K562 (cell line): ENCODE results near the gene NPR3. TPM values are rescaled to one million over a fixed set of nuclear protein-coding genes. Genes with fewer than 3 reads are reported as not detected.

Source experiments
- ATAC-seq: fragments of 200-7000 bp; cut with Tn5 transposase; 3 replicates; pipeline ENCODE4 v1.9.1; 2020; ENCODE audit warnings: moderate library complexity
- BruUV-seq: library from RNA; stranded (reverse); fragments of 400-500 nt; replicated peaks from 2 replicates; lab custom pipeline; 2021; lab: Mats Ljungman, UMichigan
- CTCF ChIA-PET: fragments of 300-600 bp; formaldehyde crosslinking; extraction: SDS; loops from one replicate; lab custom pipeline; 2021; ENCODE audit warnings: low intra/inter-chr PET ratio; lab: Yijun Ruan, JAX
- POLR2A ChIA-PET: fragments of 300-600, 350-650 bp; sonication (Branson Sonifier 250); formaldehyde crosslinking; extraction: SDS; loops from one replicate; lab custom pipeline; 2021; ENCODE audit warnings: antibody characterized with exemption, inconsistent platforms; lab: Yijun Ruan, JAX
- DNase-seq, 4 experiments: peaks; one replicate each; pipeline versions ENCODE4 v3.0.0 to v3.0.0-alpha.2; 2011 to 2018; ENCODE audit warnings: low spot score in 3 of 4, mixed read lengths in 3 of 4; ENCODE audit errors: extremely low read depth in 1 of 4
- FAIRE-seq: peaks from 2 replicates; lab custom pipeline; 2011; peaks lifted over from hg19 to GRCh38; lab: Jason Lieb, UNC
- H2AFZ ChIP-seq: 2 replicates; pipeline ENCODE4 v1.6.0; 2011; ENCODE audit warnings: low read depth, low read length, control low read depth, inconsistent platforms
- H3K27ac ChIP-seq: fragments of 200-600 bp; 3 replicates; pipeline ENCODE4 v1.8.0; 2011; ENCODE audit warnings: low read depth, mild to moderate bottlenecking, control low read depth, inconsistent platforms, low read length, moderate library complexity, mixed read lengths; ENCODE audit errors: extremely low read depth
- H3K27me3 ChIP-seq, 2 experiments: fragments of 300-600 bp in 1 of 2; 2 replicates in 1 of 2; 3 replicates in 1 of 2; pipeline versions ENCODE4 v1.6.0 to v1.8.0; 2011; ENCODE audit warnings: inconsistent platforms in 2 of 2, low read length in 2 of 2, mild to moderate bottlenecking in 1 of 2, mixed read lengths in 1 of 2, moderate library complexity in 1 of 2; ENCODE audit not compliant: control insufficient read depth in 2 of 2, insufficient read depth in 2 of 2
- H3K36me3 ChIP-seq: fragments of 300-600 bp; 3 replicates; pipeline ENCODE4 v1.8.0; 2011; ENCODE audit warnings: mild to moderate bottlenecking, low read length, inconsistent platforms; ENCODE audit not compliant: control insufficient read depth, insufficient read depth
- H3K4me1 ChIP-seq, 2 experiments: fragments of 200-600 bp in 1 of 2; replicated peaks in 1 of 2; 2 replicates in 1 of 2; 3 replicates in 1 of 2; pipeline versions ENCODE4 v1.5.1 to v1.8.0; 2011; ENCODE audit warnings: inconsistent platforms in 2 of 2, low read length in 2 of 2, mild to moderate bottlenecking in 1 of 2, mixed read lengths in 1 of 2, moderate library complexity in 1 of 2; ENCODE audit not compliant: control insufficient read depth in 2 of 2, insufficient read depth in 2 of 2
- H3K4me2 ChIP-seq: 2 replicates; pipeline ENCODE4 v1.6.1; 2011; ENCODE audit warnings: low read length, control low read depth, inconsistent platforms, mixed read lengths; ENCODE audit not compliant: insufficient read depth
- H3K4me3 ChIP-seq: fragments of 200-600 bp; sonication (generic), shearing (Covaris generic); 2 replicates; pipeline ENCODE4 v1.5.1; 2016; ENCODE audit warnings: control low read depth, inconsistent platforms
- H3K79me2 ChIP-seq: fragments of 200-600 bp; 3 replicates; pipeline ENCODE4 v1.8.0; 2011; ENCODE audit warnings: low read length, inconsistent platforms; ENCODE audit not compliant: control insufficient read depth, insufficient read depth
- H3K9ac ChIP-seq, 2 experiments: 2 replicates each; pipeline versions ENCODE4 v1.6.0 to v1.6.1; 2011; ENCODE audit warnings: low read depth in 2 of 2, low read length in 2 of 2, control low read depth in 1 of 2, inconsistent platforms in 1 of 2, mild to moderate bottlenecking in 1 of 2, mixed read lengths in 1 of 2; ENCODE audit not compliant: insufficient read depth in 1 of 2
- H3K9me1 ChIP-seq: one replicate; pipeline ENCODE4 v1.6.0; 2011; ENCODE audit warnings: inconsistent platforms, mild to moderate bottlenecking, low read length, moderate library complexity; ENCODE audit not compliant: control insufficient read depth, insufficient read depth
- H3K9me3 ChIP-seq: replicated peaks from 2 replicates; pipeline ENCODE4 v1.5.1; 2011; ENCODE audit warnings: low read depth, low read length, inconsistent platforms; ENCODE audit not compliant: control insufficient read depth, insufficient read depth
- H4K20me1 ChIP-seq: replicated peaks from 2 replicates; pipeline ENCODE4 v1.6.1; 2011; ENCODE audit warnings: low read length, inconsistent platforms, mixed read lengths; ENCODE audit not compliant: control insufficient read depth, insufficient read depth
- CBFA2T3 ChIP-seq: fragments of 450-650 bp; IDR thresholded peaks from 2 replicates; pipeline ENCODE4 v1.6.1; 2017
- CBX5 ChIP-seq: IDR thresholded peaks from 2 replicates; pipeline ENCODE4 v1.6.1; 2014; ENCODE audit warnings: low read depth, borderline replicate concordance
- CEBPG ChIP-seq, 3 experiments: fragments of 200-800 bp in 1 of 3; sonication (Bioruptor generic) in 1 of 3; sonication (generic) in 1 of 3; formaldehyde crosslinking in 1 of 3; IDR thresholded peaks in 2 of 3; conservative IDR thresholded peaks in 1 of 3; 2 replicates each; pipeline versions ENCODE4 v1.6.1 to v1.8.0; 2016 to 2022; ENCODE audit warnings: missing compliant biosample characterization in 2 of 3, missing genetic modification characterization in 2 of 3, mild to moderate bottlenecking in 1 of 3, missing genetic modification reagents in 1 of 3
- ELF4 ChIP-seq: fragments of 450-650 bp; formaldehyde crosslinking; IDR thresholded peaks from 2 replicates; pipeline ENCODE4 v1.4.0; 2022; ENCODE audit warnings: missing genetic modification characterization
- FOXP1 ChIP-seq: sonication (generic); formaldehyde crosslinking; IDR thresholded peaks from 2 replicates; pipeline ENCODE4 v1.8.0; 2022; ENCODE audit warnings: mild to moderate bottlenecking, missing genetic modification reagents
- GABPB2 ChIP-seq: fragments of 250-450 bp; sonication (Bioruptor Pico); conservative IDR thresholded peaks from 2 replicates; pipeline ENCODE4 v1.5.1; 2021; ENCODE audit warnings: mild to moderate bottlenecking
- MECOM ChIP-seq: fragments of 250-450 bp; sonication (Bioruptor Pico); IDR thresholded peaks from 2 replicates; pipeline ENCODE4 v1.8.0; 2022; ENCODE audit warnings: inconsistent platforms
- MTA1 ChIP-seq: fragments of 450-650 bp; IDR thresholded peaks from 2 replicates; pipeline ENCODE4 v1.6.1; 2017; ENCODE audit warnings: borderline replicate concordance
- RBM39 ChIP-seq: fragments of 200-400 bp; formaldehyde crosslinking; optimal IDR thresholded peaks from 2 replicates; pipeline ENCODE3; 2018; ENCODE audit warnings: low read depth, low read length
- RFX7 ChIP-seq: fragments of 250-450 bp; sonication (Bioruptor Pico); IDR thresholded peaks from 2 replicates; pipeline ENCODE4 v1.5.1; 2021; ENCODE audit warnings: mild to moderate bottlenecking
- SAP30 ChIP-seq: fragments of 200-600 bp; sonication (generic); IDR thresholded peaks from 2 replicates; pipeline ENCODE4 v1.6.1; 2012; ENCODE audit warnings: borderline replicate concordance, low read depth, mild to moderate bottlenecking, moderate library complexity, low read length, control low read depth, inconsistent platforms; ENCODE audit not compliant: insufficient read depth, poor library complexity, severe bottlenecking
- SRSF1 ChIP-seq: fragments of 200-400 bp; formaldehyde crosslinking; IDR thresholded peaks from 2 replicates; pipeline ENCODE4 v1.6.1; 2017; ENCODE audit warnings: mild to moderate bottlenecking, low read depth, low read length, moderate library complexity
- ZNF124 ChIP-seq: sonication (generic); formaldehyde crosslinking; IDR thresholded peaks from 2 replicates; pipeline ENCODE4 v1.8.1; 2022; ENCODE audit warnings: missing genetic modification reagents
- WGBS: fragments of 100-300 bp; shearing (Covaris generic); methylation state at CpG from one replicate; pipeline ENCODE4 v1.1.6; 2016; ENCODE audit warnings: low coverage, mixed read lengths; ENCODE audit not compliant: insufficient coverage; ENCODE audit errors: missing lambda C conversion rate; 5-methylcytosine and 5-hydroxymethylcytosine counted together
- in situ Hi-C: fragments of 300-500 bp; cut with MboI; formaldehyde crosslinking; loops from 4 replicates; pipeline ENCODE4 v1.15.0; 2018; ENCODE audit warnings: inconsistent platforms, mixed read lengths
- intact Hi-C: fragments of 100-400 bp; cut with micrococcal nuclease; formaldehyde crosslinking; loops from 2 replicates; pipeline ENCODE4 v1.14.2; 2022
- polyA plus RNA-seq, 8 experiments: library from polyadenylated mRNA; depleted of rRNA in 4 of 8; stranded (reverse) in 5 of 8; unstranded in 3 of 8; fragments of >200 nt; fragmentation: Nextera tagmentation in 2 of 8; fragmentation: Illumina TruSeq in 1 of 8; extraction: Ambion mirVana in 2 of 8; extraction: Trizol in 1 of 8; gene quantifications; 2 replicates each; pipeline versions ENCODE4 v1.2.1 to v1.2.3, GENCODE V29; 2011 to 2014; ENCODE audit warnings: inconsistent platforms in 1 of 8, missing spikeins in 1 of 8
- total RNA-seq, 7 experiments: library from RNA; depleted of rRNA in 6 of 7; stranded (reverse); fragments of >200 nt in 6 of 7; fragmentation: Illumina TruSeq in 2 of 7; extraction: Trizol in 2 of 7; gene quantifications; 2 replicates each; pipeline versions ENCODE4 v1.2.1 to v1.2.3, GENCODE V29; 2011 to 2021; ENCODE audit warnings: low replicate concordance in 1 of 7
- TF ChIP-seq, protein P1 (sequence below): fragments of 150-350 bp; conservative IDR thresholded peaks from 2 replicates; pipeline ENCODE4 v1.6.1; 2014; ENCODE audit warnings: low read length

Gene NPR3
- total and polyA plus RNA-seq, 9 of the 15 experiments (the other 6 are each of a cell fraction or from before 2014, with no cell fraction given), result 0.01 to 0.11 (median 0.04) TPM; not detected in 2

DNA sequence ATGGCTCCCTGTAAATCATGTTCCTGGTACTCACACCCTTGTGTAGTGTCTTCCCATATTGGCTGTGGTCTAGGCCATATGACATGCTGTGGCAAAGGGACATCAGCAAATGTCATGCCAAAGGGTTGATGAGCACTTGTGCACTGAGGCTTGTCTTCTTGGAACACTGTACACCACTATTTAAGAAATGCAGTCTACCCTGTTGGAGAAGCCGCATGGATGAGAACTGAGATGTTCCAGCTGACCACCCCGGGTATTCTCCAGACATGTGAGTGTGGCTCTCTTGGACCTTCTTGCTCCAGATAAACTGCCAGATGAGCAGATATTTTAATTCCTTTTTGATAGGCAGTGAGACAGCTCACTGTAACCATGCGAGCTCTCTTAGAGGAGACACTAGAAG, 20.5 kb upstream of the NPR3 start (continued):
- no peak for TF ChIP-seq MECOM
- no peak for TF ChIP-seq CBFA2T3
- TF ChIP-seq SRSF1, result no peak

DNA sequence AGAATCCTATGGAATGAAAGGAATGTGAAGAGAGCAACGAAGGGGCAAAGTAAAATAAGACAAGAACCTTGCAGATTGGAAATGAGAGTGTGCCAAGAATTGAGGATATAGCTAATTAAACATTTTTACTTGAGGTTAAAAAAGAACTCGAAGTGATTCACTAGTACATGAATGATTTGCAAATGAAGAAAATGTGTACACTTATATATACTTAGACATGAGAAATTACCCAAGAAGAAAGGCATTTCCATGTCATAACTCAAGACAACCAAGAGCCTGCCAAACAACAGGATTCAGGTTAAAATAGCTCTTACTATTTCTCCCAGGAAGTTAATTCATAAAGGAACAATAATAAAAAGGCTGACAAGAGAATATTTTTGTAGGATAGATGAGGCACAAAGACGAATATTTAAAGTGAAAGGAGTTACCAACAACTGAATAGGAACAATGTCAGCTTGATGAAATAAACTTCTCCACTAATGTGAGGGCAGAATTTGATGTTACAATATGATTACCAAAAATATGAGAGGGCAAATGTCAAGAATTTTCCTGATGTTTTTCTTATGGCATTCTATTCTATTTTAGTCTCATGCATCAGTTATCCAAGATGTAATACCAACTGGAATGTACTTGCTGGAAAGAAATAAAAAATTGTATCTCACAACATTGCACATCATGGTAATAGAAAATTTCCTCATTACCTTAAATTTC, 18.9 kb upstream of the NPR3 start:
- WGBS, result 0% methylated on average over 3 of the region's 3 CpGs
- TF ChIP-seq ZNF124, result no peak
- TF ChIP-seq CBX5, result no peak
- TF ChIP-seq RFX7 (CRISPR knock-in tag), result no peak
- no peak for TF ChIP-seq ELF4
- no peak for TF ChIP-seq GABPB2 (CRISPR knock-in tag)
- no peak for TF ChIP-seq SAP30
- TF ChIP-seq CEBPG (CRISPR knock-in tag; IDR thresholded peaks at IDR 0.05), result no peak
- TF ChIP-seq CEBPG (tag; conservative IDR thresholded peaks at IDR 0.05 in 1 of 2, IDR thresholded peaks at IDR 0.05 in 1 of 2), result no peak
- TF ChIP-seq RBM39, result no peak
- TF ChIP-seq, protein P1, sequence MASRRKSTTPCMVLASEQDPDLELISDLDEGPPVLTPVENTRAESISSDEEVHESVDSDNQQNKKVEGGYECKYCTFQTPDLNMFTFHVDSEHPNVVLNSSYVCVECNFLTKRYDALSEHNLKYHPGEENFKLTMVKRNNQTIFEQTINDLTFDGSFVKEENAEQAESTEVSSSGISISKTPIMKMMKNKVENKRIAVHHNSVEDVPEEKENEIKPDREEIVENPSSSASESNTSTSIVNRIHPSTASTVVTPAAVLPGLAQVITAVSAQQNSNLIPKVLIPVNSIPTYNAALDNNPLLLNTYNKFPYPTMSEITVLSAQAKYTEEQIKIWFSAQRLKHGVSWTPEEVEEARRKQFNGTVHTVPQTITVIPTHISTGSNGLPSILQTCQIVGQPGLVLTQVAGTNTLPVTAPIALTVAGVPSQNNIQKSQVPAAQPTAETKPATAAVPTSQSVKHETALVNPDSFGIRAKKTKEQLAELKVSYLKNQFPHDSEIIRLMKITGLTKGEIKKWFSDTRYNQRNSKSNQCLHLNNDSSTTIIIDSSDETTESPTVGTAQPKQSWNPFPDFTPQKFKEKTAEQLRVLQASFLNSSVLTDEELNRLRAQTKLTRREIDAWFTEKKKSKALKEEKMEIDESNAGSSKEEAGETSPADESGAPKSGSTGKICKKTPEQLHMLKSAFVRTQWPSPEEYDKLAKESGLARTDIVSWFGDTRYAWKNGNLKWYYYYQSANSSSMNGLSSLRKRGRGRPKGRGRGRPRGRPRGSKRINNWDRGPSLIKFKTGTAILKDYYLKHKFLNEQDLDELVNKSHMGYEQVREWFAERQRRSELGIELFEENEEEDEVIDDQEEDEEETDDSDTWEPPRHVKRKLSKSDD, result no peak
- no peak for TF ChIP-seq FOXP1 (CRISPR knock-in tag)
- TF ChIP-seq MTA1, result no peak
- no peak for ATAC-seq
- in situ Hi-C loops (no loop called here), intact Hi-C loops (no loop called here)
- no peaks in the 10 kb centered on the region for H3K9me1 ChIP-seq
- POLR2A ChIA-PET, result no interaction called here
- H4K20me1 ChIP-seq, result no peaks in the 10 kb centered on the region
- H3K4me2 ChIP-seq, result no peak overlapping the region
- no peaks in the 10 kb centered on the region for H3K9me3 ChIP-seq
- H2AFZ ChIP-seq, result no peak overlapping the region
- no peak for DNase-seq
- H3K79me2 ChIP-seq, result no peaks in the 10 kb centered on the region
- H3K36me3 ChIP-seq, result no peaks in the 10 kb centered on the region
- H3K4me1 ChIP-seq, result no peaks in the 10 kb centered on the region
- no peak for FAIRE-seq
- no peak overlapping the region for H3K4me3 ChIP-seq
- no TSS peak for BruUV-seq
- no peak overlapping the region for H3K9ac ChIP-seq
- no peak overlapping the region for H3K27ac ChIP-seq
- H3K27me3 ChIP-seq, result no peaks in the 10 kb centered on the region
- CTCF ChIA-PET, result no interaction called here
